HTR-8/SVneo (cell line): ENCODE data around the gene COL4A5.
"Not testable (repeated sequence)": the region's sequence is repeated elsewhere in the genome, so short reads cannot be mapped to it uniquely, and the experiment has no call there.

Experiments
- DNase-seq: peaks from one replicate; pipeline ENCODE4 v3.0.0; 2011; ENCODE audit warnings: low spot score, mixed read lengths; ENCODE audit not compliant: insufficient read length
- FAIRE-seq: peaks from 2 replicates; lab custom pipeline; 2011; peaks lifted over from hg19 to GRCh38; lab: Jason Lieb, UNC

The COL4A5 gene

GRCh38 chrX:108447303-108447702 is 7.7 kb downstream of the COL4A5 start:
- no peak for DNase-seq
- no peak for FAIRE-seq

GRCh38 chrX:108453841-108454240 is 14.2 kb downstream of the COL4A5 start:
- DNase-seq (no peak), FAIRE-seq (no peak)

- DNase-seq, result no peak
- no peak for FAIRE-seq
Observed at GRCh38 chrX:108456971-108457477, 17.4 kb downstream of the COL4A5 start.

- FAIRE-seq (no peak), DNase-seq (no peak)
Observed at GRCh38 chrX:108464604-108465003, 25.0 kb downstream of the COL4A5 start.

DNA sequence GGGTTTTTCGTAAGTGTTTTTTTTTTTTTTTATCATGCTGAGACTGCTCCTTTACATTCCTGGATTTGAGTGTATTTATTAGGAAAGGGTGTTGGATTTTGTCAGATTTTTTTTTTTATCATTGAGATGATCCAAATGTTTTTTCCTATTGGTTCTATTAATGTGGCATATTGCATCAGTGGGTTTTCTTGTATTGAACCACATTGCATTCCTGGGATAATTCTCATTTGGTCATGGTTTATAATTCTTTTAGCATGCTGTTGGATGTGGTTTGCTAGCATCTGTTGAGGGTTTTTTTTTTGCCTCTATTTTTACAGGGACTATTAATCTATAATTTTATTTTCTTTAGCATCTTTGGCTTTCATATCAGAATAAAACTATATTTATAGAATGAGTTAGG is 28.8 kb downstream of the COL4A5 start:
- DNase-seq (no peak), FAIRE-seq (no peak)

GRCh38 chrX:108473979-108474378 is 34.3 kb downstream of the COL4A5 start:
- no peak for FAIRE-seq
- no peak for DNase-seq

DNA sequence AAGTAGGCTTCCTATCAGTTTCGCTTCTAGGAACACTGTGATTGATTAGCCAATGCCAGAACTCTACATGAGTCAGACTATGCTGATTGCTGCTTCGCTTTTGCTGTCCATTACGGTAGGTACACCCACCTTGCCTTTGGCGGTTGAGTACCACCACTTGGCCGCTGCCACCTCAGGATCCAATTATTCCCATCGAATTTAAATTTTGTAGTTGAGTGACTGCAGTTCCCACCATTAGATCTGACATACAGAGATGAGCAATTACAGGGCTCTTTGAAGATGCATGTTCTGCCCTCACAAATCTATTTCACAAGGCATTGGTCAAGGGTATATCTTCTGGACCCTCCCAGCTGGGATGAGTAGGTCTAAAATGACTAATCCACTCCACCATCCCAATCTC is 41.9 kb downstream of the COL4A5 start:
- DNase-seq, FAIRE-seq: not testable (repeated sequence)

GRCh38 chrX:108484251-108484650 is 44.6 kb downstream of the COL4A5 start:
- DNase-seq (no peak), FAIRE-seq (no peak)

GRCh38 chrX:108485960-108486359 is 46.3 kb downstream of the COL4A5 start:
- FAIRE-seq, result no peak
- DNase-seq, result no peak

- FAIRE-seq, result no peak
- DNase-seq, result no peak
Observed at GRCh38 chrX:108494406-108495090, 54.9 kb downstream of the COL4A5 start.

DNA sequence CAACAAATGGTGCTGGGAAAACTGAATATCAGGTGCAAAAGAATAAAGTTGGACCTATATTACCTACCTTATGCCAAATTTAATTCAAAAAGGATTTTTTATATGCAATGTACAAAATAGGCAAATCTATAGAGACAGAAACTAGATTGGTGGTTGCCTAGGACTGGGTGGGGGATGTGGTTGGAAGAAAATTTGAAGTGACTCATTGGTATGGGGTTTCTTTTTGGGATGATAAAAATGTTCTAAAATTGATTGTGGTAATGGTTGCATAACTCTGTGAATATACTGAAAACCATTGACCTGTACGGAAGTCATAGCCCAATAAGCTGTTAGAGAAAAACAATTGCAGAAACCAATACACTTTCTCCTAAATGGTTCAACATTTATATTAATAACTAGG is 72.1 kb downstream of the COL4A5 start:
- DNase-seq (no peak), FAIRE-seq (no peak)

DNA sequence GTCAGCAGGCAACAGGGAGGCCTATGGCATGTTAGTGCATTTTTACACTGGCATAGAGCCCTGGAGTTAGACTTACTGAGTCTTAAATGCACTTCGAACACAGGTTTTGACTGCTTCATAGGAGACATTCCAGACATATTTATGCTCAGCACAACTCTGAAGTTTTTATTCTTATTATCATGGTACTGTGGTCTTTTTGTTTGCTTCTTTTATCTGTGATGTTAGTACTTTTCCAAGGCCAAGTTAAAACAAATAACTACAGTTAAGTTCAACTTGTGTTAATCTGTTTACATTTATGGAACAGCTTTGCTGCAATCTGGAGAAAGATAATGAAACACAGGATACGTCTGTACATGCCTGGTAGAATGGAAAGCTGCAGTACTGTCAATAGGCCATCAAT is 76.5 kb downstream of the COL4A5 start:
- no peak for DNase-seq
- no peak for FAIRE-seq

GRCh38 chrX:108527724-108528123 is 88.1 kb downstream of the COL4A5 start:
- FAIRE-seq, result no peak
- no peak for DNase-seq

GRCh38 chrX:108537005-108537404 is 97.4 kb downstream of the COL4A5 start:
- FAIRE-seq, result no peak
- DNase-seq, result peak; percentile 2

GRCh38 chrX:108541286-108541685 is 101.6 kb downstream of the COL4A5 start:
- DNase-seq, result no peak
- FAIRE-seq, result no peak

- FAIRE-seq (no peak), DNase-seq (no peak)
Observed at GRCh38 chrX:108557580-108557979, 117.9 kb downstream of the COL4A5 start.

GRCh38 chrX:108558217-108558616 is 118.6 kb downstream of the COL4A5 start:
- DNase-seq, result no peak
- FAIRE-seq, result no peak

GRCh38 chrX:108573136-108573535 is 133.5 kb downstream of the COL4A5 start:
- FAIRE-seq (no peak), DNase-seq (no peak)

DNA sequence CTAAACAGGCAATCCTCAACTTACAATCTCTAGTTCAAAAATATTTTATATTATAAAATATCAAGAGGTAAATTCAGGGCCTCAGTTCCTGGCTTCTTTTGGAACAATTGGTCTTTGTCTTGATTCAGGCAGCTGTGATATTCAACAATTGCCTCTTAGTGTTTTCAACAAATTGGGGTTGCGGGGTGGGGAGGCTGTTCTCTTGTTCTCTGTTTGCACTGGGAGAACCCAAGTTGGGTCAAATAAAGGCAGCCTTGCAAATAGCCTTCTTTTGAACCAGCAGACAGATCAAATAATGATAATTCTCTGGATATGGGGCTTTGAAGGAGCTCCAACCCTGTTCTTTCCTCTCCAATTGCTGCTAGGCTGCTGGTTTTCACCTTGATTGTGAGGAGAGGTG is 142.5 kb downstream of the COL4A5 start:
- no peak for DNase-seq
- no peak for FAIRE-seq

DNA sequence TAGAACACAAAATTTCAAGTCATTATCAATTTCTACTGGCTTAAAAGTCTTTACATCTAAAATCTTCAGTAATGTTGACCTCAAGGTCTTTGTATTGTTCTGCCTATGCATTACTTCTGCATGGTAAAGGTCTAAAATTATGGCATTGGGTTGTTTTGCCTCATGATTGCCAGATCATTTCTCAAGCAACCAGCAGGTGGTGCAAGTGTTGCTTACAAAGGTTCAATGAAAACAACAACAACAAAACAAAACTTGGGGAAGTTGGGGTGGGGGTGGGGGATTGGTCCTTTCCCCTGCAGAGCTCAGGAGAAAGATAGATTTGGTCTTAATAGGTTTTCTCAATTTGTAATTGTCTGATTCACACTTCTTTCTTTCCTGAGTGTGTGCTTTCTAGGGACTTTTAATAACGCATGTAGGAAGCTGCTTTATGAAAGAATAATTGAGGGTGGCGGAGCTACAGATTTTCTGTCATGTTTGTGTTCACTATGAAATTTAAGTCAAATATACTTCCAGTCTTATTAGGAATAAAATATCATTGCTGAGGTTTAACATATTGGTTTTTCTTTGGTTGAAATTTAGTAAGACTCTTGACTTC is 145.1 kb downstream of the COL4A5 start:
- no peak for FAIRE-seq
- DNase-seq, result no peak

GRCh38 chrX:108590496-108590895 is 150.9 kb downstream of the COL4A5 start:
- DNase-seq (no peak), FAIRE-seq (no peak)

DNA sequence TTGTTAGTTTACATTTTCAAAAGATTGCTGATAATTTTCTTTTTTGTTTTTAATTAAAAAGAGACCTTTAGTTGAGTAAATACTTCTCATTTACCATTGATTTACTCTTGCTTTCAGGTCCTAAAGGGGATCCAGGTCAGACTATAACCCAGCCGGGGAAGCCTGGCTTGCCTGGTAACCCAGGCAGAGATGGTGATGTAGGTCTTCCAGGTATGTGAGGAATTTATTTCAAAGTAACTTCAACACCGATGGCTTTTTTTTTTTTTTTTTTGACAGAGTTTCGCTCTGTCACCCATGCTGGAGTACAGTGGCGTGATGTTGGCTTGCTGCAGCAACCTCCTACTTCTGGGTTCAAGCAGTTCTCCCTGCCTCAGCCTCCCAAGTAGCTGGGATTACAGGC is 161.6 kb downstream of the COL4A5 start:
- FAIRE-seq (no peak), DNase-seq (no peak)
